MM.1S (cell line): Measurements from ENCODE around the gene CMTR1.

Experiments
- EZH2 ChIP-seq: fragments of 300-600 bp; sonication (generic); optimal IDR thresholded peaks from 2 replicates; pipeline ENCODE3; 2017; ENCODE audit warnings: low read depth, mild to moderate bottlenecking, antibody characterized with exemption, low read length, mixed read lengths
- EZH2phosphoT487 ChIP-seq: fragments of 300-600 bp; sonication (generic); IDR thresholded peaks from 2 replicates; pipeline ENCODE4 v1.6.1; 2018; ENCODE audit warnings: antibody characterized with exemption, low read length
- TF ChIP-seq, protein P1 (sequence below): fragments of 300-600 bp; sonication (generic); IDR thresholded peaks from 2 replicates; pipeline ENCODE4 v1.5.1; 2016; ENCODE audit warnings: antibody characterized with exemption, low read length, mixed read lengths

- TF ChIP-seq, protein P1, sequence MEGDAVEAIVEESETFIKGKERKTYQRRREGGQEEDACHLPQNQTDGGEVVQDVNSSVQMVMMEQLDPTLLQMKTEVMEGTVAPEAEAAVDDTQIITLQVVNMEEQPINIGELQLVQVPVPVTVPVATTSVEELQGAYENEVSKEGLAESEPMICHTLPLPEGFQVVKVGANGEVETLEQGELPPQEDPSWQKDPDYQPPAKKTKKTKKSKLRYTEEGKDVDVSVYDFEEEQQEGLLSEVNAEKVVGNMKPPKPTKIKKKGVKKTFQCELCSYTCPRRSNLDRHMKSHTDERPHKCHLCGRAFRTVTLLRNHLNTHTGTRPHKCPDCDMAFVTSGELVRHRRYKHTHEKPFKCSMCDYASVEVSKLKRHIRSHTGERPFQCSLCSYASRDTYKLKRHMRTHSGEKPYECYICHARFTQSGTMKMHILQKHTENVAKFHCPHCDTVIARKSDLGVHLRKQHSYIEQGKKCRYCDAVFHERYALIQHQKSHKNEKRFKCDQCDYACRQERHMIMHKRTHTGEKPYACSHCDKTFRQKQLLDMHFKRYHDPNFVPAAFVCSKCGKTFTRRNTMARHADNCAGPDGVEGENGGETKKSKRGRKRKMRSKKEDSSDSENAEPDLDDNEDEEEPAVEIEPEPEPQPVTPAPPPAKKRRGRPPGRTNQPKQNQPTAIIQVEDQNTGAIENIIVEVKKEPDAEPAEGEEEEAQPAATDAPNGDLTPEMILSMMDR: no peak
- TF ChIP-seq EZH2: no peak
- TF ChIP-seq EZH2phosphoT487: no peak
These were observed 44.8 kb downstream of the CMTR1 start for GRCh38 chr6:37477656-37478435.
